GM18511 (cell line): ENCODE data around the gene LGALS3BP.

Source experiments
- ATAC-seq: cut with Tn5 transposase; IDR thresholded peaks from one replicate; pipeline ENCODE4 v1.9.1; 2021; ENCODE audit warnings: mild to moderate bottlenecking, moderate library complexity; ENCODE audit not compliant: unreplicated experiment

LGALS3BP gene

GRCh38 chr17:78986649-78987328, 7.1 kb upstream of the LGALS3BP start:
- no peak for ATAC-seq

- no peak for ATAC-seq
Observed at GRCh38 chr17:78986048-78986648, 6.4 kb upstream of the LGALS3BP start.

- ATAC-seq: no peak
Observed at GRCh38 chr17:78985395-78985794, 5.7 kb upstream of the LGALS3BP start.

GRCh38 chr17:78981010-78981888, 1.5 kb upstream of the LGALS3BP start:
- ATAC-seq: no peak

- no peak for ATAC-seq
Observed at GRCh38 chr17:78980624-78980972, 875 bp upstream of the LGALS3BP start.

GRCh38 chr17:78977997-78978973, 1.4 kb downstream of the LGALS3BP start:
- no peak for ATAC-seq

GRCh38 chr17:78977681-78977943, 2.1 kb downstream of the LGALS3BP start:
- no peak for ATAC-seq

- ATAC-seq: no peak
Observed at GRCh38 chr17:78976907-78977680, 2.6 kb downstream of the LGALS3BP start.

- no peak for ATAC-seq
Observed at GRCh38 chr17:78974635-78975591, 4.8 kb downstream of the LGALS3BP start.

- ATAC-seq: no peak
Observed at GRCh38 chr17:78973792-78974520, 5.8 kb downstream of the LGALS3BP start.

- ATAC-seq: no peak
Observed at GRCh38 chr17:78973196-78973595, 6.5 kb downstream of the LGALS3BP start.

GRCh38 chr17:78972507-78973105, 7.1 kb downstream of the LGALS3BP start:
- no peak for ATAC-seq

GRCh38 chr17:78971756-78972506, 7.8 kb downstream of the LGALS3BP start:
- ATAC-seq: no peak

GRCh38 chr17:78970834-78971755, 8.6 kb downstream of the LGALS3BP start:
- ATAC-seq: no peak

GRCh38 chr17:78969865-78970264, 9.9 kb downstream of the LGALS3BP start:
- ATAC-seq: no peak

GRCh38 chr17:78967782-78968362, 11.9 kb downstream of the LGALS3BP start:
- no peak for ATAC-seq
